Omental fat pad (tissue), 4 donors: ENCODE data around the gene AIFM1. TPM values are rescaled to one million over a fixed set of nuclear protein-coding genes. Genes with fewer than 3 reads are reported as not detected.

Experiments
- ATAC-seq: fragments of 150-250 bp; one replicate; pipeline ENCODE4 v1.9.1; 2016; ENCODE audit warnings: mild to moderate bottlenecking, moderate library complexity; ENCODE audit not compliant: low FRiP score
- DNase-seq: peaks from one replicate; pipeline ENCODE4 v3.0.0-alpha.2; 2019; ENCODE audit warnings: low spot score
- CTCF ChIP-seq, 3 donors: fragments of 450-650 bp; IDR thresholded peaks; one replicate each; pipeline ENCODE4 v1.5.1; 2016 to 2017; ENCODE audit warnings: antibody characterized with exemption in 3 of 3, mild to moderate bottlenecking in 3 of 3, moderate library complexity in 2 of 3
- total RNA-seq, 4 donors: library from RNA; depleted of rRNA; stranded (reverse); fragments of >200 nt; gene quantifications; one replicate each; pipeline ENCODE4 v1.1.0, GENCODE V29; 2016

AIFM1 gene
- total RNA-seq, 4 donors from 2014 or later, result 14.7 to 21.2 (median 16.9) TPM

- TF ChIP-seq CTCF (IDR thresholded peaks at IDR 0.05), result no peak
- DNase-seq (no peak), ATAC-seq (no peak)
These were observed 3.4 kb downstream of the AIFM1 start for GRCh38 chrX:130162094-130162735.

DNA sequence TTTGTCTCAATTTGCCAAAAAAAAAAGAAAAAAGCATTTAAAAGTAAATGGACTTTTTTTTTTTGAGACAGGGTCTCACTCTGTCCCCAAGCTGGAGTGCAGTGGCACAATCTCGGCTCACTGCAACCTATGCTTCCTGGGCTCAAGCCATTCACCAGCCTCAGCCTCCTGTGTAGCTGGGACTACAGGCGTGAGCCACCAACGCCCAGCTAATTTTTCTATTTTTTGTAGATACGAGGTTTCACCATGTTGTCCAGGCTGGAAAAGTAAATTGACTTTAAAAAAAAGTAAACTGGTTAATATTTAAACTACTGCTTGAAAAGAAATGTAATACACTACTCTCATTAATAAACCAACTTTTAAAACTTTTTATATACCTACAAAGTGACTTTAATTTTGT is 5.9 kb downstream of the AIFM1 start:
- no peak for DNase-seq
- no peak for ATAC-seq
- no peak for TF ChIP-seq CTCF (IDR thresholded peaks at IDR 0.05)

GRCh38 chrX:130158311-130158710 is 7.3 kb downstream of the AIFM1 start:
- DNase-seq, result no peak
- no peak for TF ChIP-seq CTCF (IDR thresholded peaks at IDR 0.05)

DNA sequence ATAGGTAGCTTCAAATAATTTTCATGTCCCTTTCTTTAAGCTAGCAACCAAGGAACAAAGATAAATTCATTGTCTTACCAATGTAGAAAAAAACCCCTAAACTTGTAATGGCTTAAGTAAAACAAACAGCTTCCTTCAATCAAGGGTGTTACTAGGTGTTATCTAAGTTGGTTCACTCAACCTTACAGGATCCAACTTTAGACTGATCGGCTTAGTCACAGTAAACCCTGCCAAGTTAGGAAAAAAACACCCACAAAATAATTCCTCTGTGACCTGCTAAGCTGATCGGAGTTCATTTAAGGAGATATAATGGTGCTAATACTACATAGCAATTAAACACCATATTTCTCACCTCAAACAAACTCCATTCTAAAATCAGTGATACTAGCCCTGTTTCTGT is 10.1 kb downstream of the AIFM1 start:
- DNase-seq (no peak), ATAC-seq (peak; percentile 85)
- no peak for TF ChIP-seq CTCF (IDR thresholded peaks at IDR 0.05)

More at GRCh38 chrX:130158311-130158710, 7.3 kb downstream of the AIFM1 start:
- ATAC-seq, result no peak

- TF ChIP-seq CTCF (IDR thresholded peaks at IDR 0.05), result no peak
- ATAC-seq (no peak), DNase-seq (no peak)
These were observed 18.0 kb downstream of the AIFM1 start for GRCh38 chrX:130147631-130148030.

DNA sequence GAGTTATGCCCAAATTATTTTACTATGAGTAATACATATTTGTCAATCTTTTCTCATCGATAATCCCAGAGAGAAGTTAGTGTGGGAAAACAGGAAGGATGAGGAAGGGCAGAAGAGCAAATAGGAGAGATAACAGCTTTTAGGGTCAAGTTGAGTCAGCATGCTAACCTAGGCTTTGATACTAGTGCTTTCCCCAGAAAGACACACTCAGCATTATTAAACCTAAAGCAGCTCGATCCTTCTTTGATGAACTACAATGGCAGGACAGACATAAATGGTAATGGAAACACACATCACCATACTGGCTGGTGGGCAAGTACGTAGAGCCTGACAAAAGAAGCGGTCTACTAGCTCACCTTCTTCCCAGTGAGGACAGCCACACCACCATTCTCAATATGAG is 20.5 kb downstream of the AIFM1 start:
- DNase-seq (no peak), ATAC-seq (no peak)
- TF ChIP-seq CTCF (IDR thresholded peaks at IDR 0.05), result no peak

DNA sequence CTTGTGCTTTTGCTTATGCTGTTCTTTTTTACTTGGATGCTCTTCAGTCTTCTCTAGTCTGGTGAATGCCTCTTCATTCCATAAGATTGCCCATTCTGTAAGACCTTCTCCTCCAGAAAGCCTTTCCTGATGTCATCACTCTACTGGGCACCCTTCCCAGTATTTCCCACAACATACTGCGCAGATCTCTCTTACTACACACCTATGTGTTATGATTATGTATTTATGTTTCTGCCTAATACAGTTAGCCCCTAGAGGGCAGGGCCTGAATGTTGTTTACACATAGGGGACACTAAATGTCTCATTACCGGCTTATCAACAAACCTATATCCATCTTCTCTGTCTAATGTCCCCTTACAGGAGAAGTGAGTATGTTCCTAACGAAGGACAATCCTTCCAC is 21.1 kb downstream of the AIFM1 start:
- TF ChIP-seq CTCF (IDR thresholded peaks at IDR 0.05), result no peak
- DNase-seq, result no peak
- ATAC-seq, result peak; percentile 65
